GM23248 (cell line): ENCODE data around the gene ACAN. TPM values are rescaled to one million over a fixed set of nuclear protein-coding genes. Genes with fewer than 3 reads are reported as not detected.

Source experiments
- DNase-seq: peaks from one replicate; pipeline ENCODE4 v3.0.0-alpha.2; 2015
- H2AFZ ChIP-seq: fragments of 200-600 bp; sonication (generic); 2 replicates; pipeline ENCODE4 v1.6.1; 2016; ENCODE audit warnings: antibody characterized with exemption
- H3F3A ChIP-seq: fragments of 200-600 bp; sonication (generic); 2 replicates; pipeline ENCODE4 v1.6.1; 2016; ENCODE audit warnings: mild to moderate bottlenecking, antibody characterized with exemption, mixed run types; ENCODE audit not compliant: insufficient read depth
- H3K27ac ChIP-seq: fragments of 200-600 bp; sonication (generic); 2 replicates; pipeline ENCODE4 v1.5.1; 2016; ENCODE audit warnings: mild to moderate bottlenecking
- H3K27me3 ChIP-seq: fragments of 200-600 bp; sonication (generic); replicated peaks from 2 replicates; pipeline ENCODE4 v1.6.1; 2016; ENCODE audit warnings: mild to moderate bottlenecking; ENCODE audit not compliant: insufficient read depth
- H3K36me3 ChIP-seq: fragments of 200-600 bp; sonication (generic); 2 replicates; pipeline ENCODE4 v1.6.1; 2016; ENCODE audit warnings: low read depth, mild to moderate bottlenecking
- H3K4me1 ChIP-seq: fragments of 200-600 bp; sonication (generic); 2 replicates; pipeline ENCODE4 v1.6.1; 2016; ENCODE audit warnings: mild to moderate bottlenecking; ENCODE audit not compliant: insufficient read depth
- H3K4me2 ChIP-seq: fragments of 200-600 bp; sonication (generic); one replicate; pipeline ENCODE4 v1.6.1; 2016; ENCODE audit warnings: mild to moderate bottlenecking; ENCODE audit not compliant: unreplicated experiment
- H3K4me3 ChIP-seq: fragments of 200-600 bp; sonication (generic); 2 replicates; pipeline ENCODE4 v1.5.1; 2016; ENCODE audit warnings: mild to moderate bottlenecking
- H3K79me2 ChIP-seq: fragments of 200-600 bp; sonication (generic); 2 replicates; pipeline ENCODE4 v1.6.1; 2016; ENCODE audit warnings: mild to moderate bottlenecking; ENCODE audit not compliant: insufficient read depth
- H3K9ac ChIP-seq: fragments of 200-600 bp; sonication (generic); 2 replicates; pipeline ENCODE4 v1.6.1; 2016; ENCODE audit warnings: mild to moderate bottlenecking
- H3K9me2 ChIP-seq: fragments of 200-600 bp; sonication (generic); 2 replicates; pipeline ENCODE4 v1.6.1; 2016; ENCODE audit warnings: mixed run types, mild to moderate bottlenecking, moderate library complexity; ENCODE audit not compliant: insufficient read depth
- H3K9me3 ChIP-seq: fragments of 200-600 bp; sonication (generic); one replicate; pipeline ENCODE4 v1.6.1; 2017; ENCODE audit warnings: low read depth
- H4K20me1 ChIP-seq: fragments of 200-600 bp; sonication (generic); 2 replicates; pipeline ENCODE4 v1.6.0; 2016; ENCODE audit not compliant: insufficient read depth
- EZH2 ChIP-seq: fragments of 200-600 bp; sonication (generic); IDR thresholded peaks from 2 replicates; pipeline ENCODE4 v1.6.1; 2018; ENCODE audit warnings: antibody characterized with exemption, mild to moderate bottlenecking; ENCODE audit not compliant: insufficient read depth, poor library complexity, severe bottlenecking
- EZH2phosphoT487 ChIP-seq: fragments of 200-600 bp; sonication (generic); IDR thresholded peaks from 2 replicates; pipeline ENCODE4 v1.6.1; 2018; ENCODE audit warnings: antibody characterized with exemption, moderate library complexity, mild to moderate bottlenecking, low read depth; ENCODE audit not compliant: insufficient read depth
- WGBS, 2 experiments: methylation state at CpG; one replicate each; pipeline ENCODE4 v1.1.6; 2015 to 2017; ENCODE audit warnings: low lambda C conversion rate in 2 of 2, low coverage in 1 of 2; ENCODE audit errors: missing lambda C conversion rate in 2 of 2; 5-methylcytosine and 5-hydroxymethylcytosine counted together
- in situ Hi-C: fragments of 300-500 bp; cut with MboI; formaldehyde crosslinking; loops from 2 replicates; pipeline ENCODE4 v1.15.0; 2020
- polyA plus RNA-seq: library from polyadenylated mRNA; unstranded; fragments of >200 nt; fragmentation: Nextera tagmentation; extraction: Ambion mirVana; gene quantifications from 2 replicates; pipeline ENCODE4 v1.2.1, GENCODE V29; 2016
- total RNA-seq: library from RNA; depleted of rRNA; stranded (reverse); fragments of >200 nt; shearing (Covaris generic); gene quantifications from 2 replicates; pipeline ENCODE4 v1.2.3, GENCODE V29; 2014

ACAN gene
- total and polyA plus RNA-seq, 2 experiments from 2014 or later: not detected

DNA sequence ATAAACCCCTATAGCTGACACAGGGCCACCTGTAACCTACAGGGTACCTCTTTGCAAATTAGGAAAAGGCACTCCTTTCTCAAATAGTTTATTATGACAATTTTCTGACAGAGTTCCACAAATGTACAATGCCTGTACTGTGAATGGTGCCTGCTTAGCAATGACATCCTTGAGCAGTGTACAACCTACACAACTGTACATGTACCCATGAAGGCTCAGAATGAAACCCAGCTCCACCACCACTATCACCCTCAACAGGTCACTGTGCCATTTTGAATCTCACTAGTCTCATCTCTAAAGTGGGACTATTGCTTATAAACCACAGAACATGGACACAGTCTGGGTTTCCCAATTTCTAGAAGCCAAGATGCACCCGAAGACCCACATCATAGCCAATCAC, 102.9 kb downstream of the ACAN start:
- H3K4me2 ChIP-seq: no peak overlapping the region
- H3K27me3 ChIP-seq: no peaks in the 10 kb centered on the region
- H3K9ac ChIP-seq: no peak overlapping the region
- in situ Hi-C loops: loop anchor here (10.0 kb wide), 2 partner anchors 109 to 269 kb away; no protein-coding TSS in a partner anchor
- TF ChIP-seq EZH2phosphoT487 (no peak), EZH2 (no peak)
- DNase-seq: no peak
- no peak overlapping the region for H2AFZ ChIP-seq
- H4K20me1 ChIP-seq: no peaks in the 10 kb centered on the region
- peaks cover 5% of the 10 kb centered on the region; the same call in 1 of the 2 replicates for H3K79me2 ChIP-seq
- peaks cover 4% of the 10 kb centered on the region; the same call in 1 of the 2 replicates for H3K36me3 ChIP-seq
- H3K9me3 ChIP-seq: no peaks in the 10 kb centered on the region
- no peaks in the 10 kb centered on the region for H3F3A ChIP-seq
- no peaks in the 10 kb centered on the region for H3K9me2 ChIP-seq
- H3K4me3 ChIP-seq: no peak overlapping the region
- peaks cover 15% of the 10 kb centered on the region for H3K4me1 ChIP-seq
- 100% methylated on average over 1 of the region's 1 CpG for WGBS, 2 experiments
- no peak overlapping the region for H3K27ac ChIP-seq

DNA sequence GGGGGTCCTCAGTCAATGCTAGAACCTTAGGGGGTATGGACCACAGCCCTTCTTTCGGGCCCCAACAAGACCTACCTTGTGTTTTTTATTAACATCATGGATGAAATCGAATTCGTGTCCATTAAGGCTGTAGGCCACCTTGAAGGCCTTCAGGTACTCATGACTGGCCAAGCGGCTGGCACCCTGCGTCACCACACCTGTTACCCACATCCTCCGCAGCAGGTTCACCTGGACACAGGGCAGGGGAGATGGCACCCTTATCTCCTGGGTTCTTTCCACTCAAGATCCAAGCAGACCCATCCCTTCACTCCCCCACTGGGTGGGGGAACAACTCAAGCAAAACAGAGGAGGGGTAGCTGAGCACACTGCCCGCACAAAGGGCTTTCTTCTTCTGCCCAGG, 103.3 kb downstream of the ACAN start:
- H3K79me2 ChIP-seq: peaks cover 8% of the 10 kb centered on the region
- H3K27ac ChIP-seq: no peak overlapping the region

GRCh38 chr15:88907111-88907510, 103.9 kb downstream of the ACAN start:
- Histone ChIP-seq H3K4me1 (peaks cover 24% of the 10 kb centered on the region), H3K9ac (no peak overlapping the region), H3K27ac (no peak overlapping the region), H3K4me2 (no peak overlapping the region), H3F3A (no peaks in the 10 kb centered on the region), H3K79me2 (peaks cover 14% of the 10 kb centered on the region), H2AFZ (no peak overlapping the region), H4K20me1 (no peaks in the 10 kb centered on the region), H3K9me2 (no peaks in the 10 kb centered on the region), H3K9me3 (no peaks in the 10 kb centered on the region), H3K4me3 (no peak overlapping the region), H3K27me3 (no peaks in the 10 kb centered on the region), H3K36me3 (peaks cover 4% of the 10 kb centered on the region; the same call in 1 of the 2 replicates)
- WGBS, 2 experiments: 90% methylated on average over 14 of the region's 14 CpGs
- TF ChIP-seq EZH2: no peak
- TF ChIP-seq EZH2phosphoT487: no peak
- no peak for DNase-seq
- in situ Hi-C loops: loop anchor here (10.0 kb wide), 2 partner anchors 108 to 268 kb away; no protein-coding TSS in a partner anchor

More for the DNA sequence above, 103.3 kb downstream of the ACAN start:
- Histone ChIP-seq H3K36me3 (peaks cover 4% of the 10 kb centered on the region; the same call in 1 of the 2 replicates), H3K27me3 (no peaks in the 10 kb centered on the region), H3K9ac (no peak overlapping the region), H3K4me3 (no peak overlapping the region), H3K9me2 (no peaks in the 10 kb centered on the region), H3K4me1 (peaks cover 19% of the 10 kb centered on the region), H4K20me1 (no peaks in the 10 kb centered on the region), H3K9me3 (no peaks in the 10 kb centered on the region), H2AFZ (no peak overlapping the region), H3F3A (no peaks in the 10 kb centered on the region), H3K4me2 (no peak overlapping the region)
- in situ Hi-C loops: loop anchor here (10.0 kb wide), 2 partner anchors 108 to 268 kb away; no protein-coding TSS in a partner anchor
- TF ChIP-seq EZH2phosphoT487 (no peak), EZH2 (no peak)
- 91 to 93% methylated on average over 7 of the region's 7 CpGs for WGBS, 2 experiments
- DNase-seq: no peak

DNA sequence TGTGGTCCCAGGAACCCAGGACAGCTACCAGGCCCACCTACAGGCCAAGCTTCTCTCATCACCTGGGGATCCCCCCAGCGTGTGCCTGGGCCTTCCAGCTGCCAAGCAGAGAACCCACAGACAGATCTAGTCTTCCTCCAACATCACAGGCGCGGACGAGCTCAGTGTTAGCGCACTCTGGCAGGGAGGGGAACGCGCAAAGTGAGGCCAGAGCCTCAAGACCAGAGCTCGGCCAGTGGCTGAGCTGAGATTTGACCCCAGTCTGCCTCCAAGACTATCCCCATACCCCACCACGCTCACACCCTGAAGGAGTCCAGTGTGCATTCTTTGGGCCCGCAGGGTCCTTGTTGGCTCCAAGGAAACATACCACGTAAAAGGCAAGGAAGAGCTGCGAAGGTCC, 104.9 kb downstream of the ACAN start:
- H3K27me3 ChIP-seq: no peaks in the 10 kb centered on the region
- in situ Hi-C loops: loop anchor here (10.0 kb wide), 2 partner anchors 107 to 267 kb away; no protein-coding TSS in a partner anchor
- peaks cover 19% of the 10 kb centered on the region for H3K79me2 ChIP-seq
- WGBS, 2 experiments: 90 to 92% methylated on average over 12 of the region's 12 CpGs
- DNase-seq: no peak
- TF ChIP-seq EZH2 (no peak), EZH2phosphoT487 (no peak)
- no peaks in the 10 kb centered on the region for H3K9me2 ChIP-seq
- no peak overlapping the region for H3K27ac ChIP-seq
- H3F3A ChIP-seq: no peaks in the 10 kb centered on the region
- no peak overlapping the region for H2AFZ ChIP-seq
- H3K4me3 ChIP-seq: no peak overlapping the region
- H3K9me3 ChIP-seq: no peaks in the 10 kb centered on the region
- no peaks in the 10 kb centered on the region for H4K20me1 ChIP-seq
- H3K4me1 ChIP-seq: peaks cover 25% of the 10 kb centered on the region
- peaks cover 4% of the 10 kb centered on the region; the same call in 1 of the 2 replicates for H3K36me3 ChIP-seq
- H3K4me2 ChIP-seq: no peak overlapping the region
- no peak overlapping the region for H3K9ac ChIP-seq
